Endothelial cell of umbilical vein (primary cell): ENCODE measurements around the gene RSPO1.

Experiments used
- EZH2 ChIP-seq: IDR thresholded peaks from 2 replicates; pipeline ENCODE4 v1.6.1; 2012; ENCODE audit warnings: borderline replicate concordance, low read depth, mild to moderate bottlenecking, moderate library complexity, low read length, inconsistent platforms; ENCODE audit not compliant: severe bottlenecking
- JUN ChIP-seq: IDR thresholded peaks from 2 replicates; pipeline ENCODE4 v1.6.1; 2011; ENCODE audit warnings: borderline replicate concordance, low read depth; ENCODE audit not compliant: insufficient read length, insufficient read depth
- POLR2AphosphoS5 ChIP-seq: IDR thresholded peaks from 2 replicates; pipeline ENCODE4 v1.6.1; 2012; ENCODE audit warnings: low read depth, mild to moderate bottlenecking, control low read depth, low read length, moderate library complexity; ENCODE audit not compliant: insufficient read depth
- TF ChIP-seq, protein P1 (sequence below), 2 donors: IDR thresholded peaks; 1 replicate in 1 of 2; 2 replicates in 1 of 2; pipeline ENCODE4 v1.5.1; 2011; ENCODE audit warnings: low read length in 2 of 2, mild to moderate bottlenecking in 2 of 2, moderate library complexity in 2 of 2, control low read depth in 1 of 2, inconsistent platforms in 1 of 2, low read depth in 1 of 2; ENCODE audit not compliant: insufficient read depth in 1 of 2; ENCODE audit errors: extremely low read depth in 1 of 2
- TF ChIP-seq, protein P2 (sequence below): IDR thresholded peaks from 2 replicates; pipeline ENCODE4 v1.6.1; 2011; ENCODE audit not compliant: insufficient read depth, insufficient read length

DNA sequence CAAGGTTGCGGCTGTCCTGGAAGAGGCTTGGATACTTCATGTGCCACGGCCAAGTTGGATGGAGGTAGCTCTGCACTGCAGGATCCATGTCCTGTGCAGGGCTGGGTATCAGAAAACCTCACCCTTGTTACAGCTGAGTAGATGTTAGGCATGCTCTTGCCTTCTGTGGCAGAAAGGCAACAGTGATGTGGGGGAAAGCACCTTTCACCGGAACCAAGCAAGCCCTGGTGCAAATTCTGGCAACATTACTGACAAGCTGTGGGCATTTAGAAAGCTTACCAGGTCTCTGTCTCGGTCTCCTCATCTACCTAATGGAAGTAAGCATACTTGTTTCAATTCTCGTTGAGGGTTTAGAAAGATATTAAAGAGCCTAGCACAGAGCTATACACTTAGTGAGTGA lies 43.1 kb upstream of the RSPO1 start:
- TF ChIP-seq, protein P1, sequence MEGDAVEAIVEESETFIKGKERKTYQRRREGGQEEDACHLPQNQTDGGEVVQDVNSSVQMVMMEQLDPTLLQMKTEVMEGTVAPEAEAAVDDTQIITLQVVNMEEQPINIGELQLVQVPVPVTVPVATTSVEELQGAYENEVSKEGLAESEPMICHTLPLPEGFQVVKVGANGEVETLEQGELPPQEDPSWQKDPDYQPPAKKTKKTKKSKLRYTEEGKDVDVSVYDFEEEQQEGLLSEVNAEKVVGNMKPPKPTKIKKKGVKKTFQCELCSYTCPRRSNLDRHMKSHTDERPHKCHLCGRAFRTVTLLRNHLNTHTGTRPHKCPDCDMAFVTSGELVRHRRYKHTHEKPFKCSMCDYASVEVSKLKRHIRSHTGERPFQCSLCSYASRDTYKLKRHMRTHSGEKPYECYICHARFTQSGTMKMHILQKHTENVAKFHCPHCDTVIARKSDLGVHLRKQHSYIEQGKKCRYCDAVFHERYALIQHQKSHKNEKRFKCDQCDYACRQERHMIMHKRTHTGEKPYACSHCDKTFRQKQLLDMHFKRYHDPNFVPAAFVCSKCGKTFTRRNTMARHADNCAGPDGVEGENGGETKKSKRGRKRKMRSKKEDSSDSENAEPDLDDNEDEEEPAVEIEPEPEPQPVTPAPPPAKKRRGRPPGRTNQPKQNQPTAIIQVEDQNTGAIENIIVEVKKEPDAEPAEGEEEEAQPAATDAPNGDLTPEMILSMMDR (IDR thresholded peaks at IDR 0.05; ENCODE audit: extremely low read depth in 1 of 2, insufficient read depth in 1 of 2, low read depth in 1 of 2, low read length in 2 of 2) = no peak
- TF ChIP-seq POLR2AphosphoS5 (no peak), EZH2 (no peak), JUN (no peak)
- TF ChIP-seq, protein P2, sequence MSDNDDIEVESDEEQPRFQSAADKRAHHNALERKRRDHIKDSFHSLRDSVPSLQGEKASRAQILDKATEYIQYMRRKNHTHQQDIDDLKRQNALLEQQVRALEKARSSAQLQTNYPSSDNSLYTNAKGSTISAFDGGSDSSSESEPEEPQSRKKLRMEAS = no peak
